Measurements from ENCODE around the gene ZCCHC8. TPM values are rescaled to one million over a fixed set of nuclear protein-coding genes. Genes with fewer than 3 reads are reported as not detected.

Gene ZCCHC8
- total and polyA plus RNA-seq, 2 of the 8 experiments (the other 6 are each of a cell fraction or from before 2014, with no cell fraction given) = 13.8 to 28.9 TPM

GRCh38 chr12:122481861-122482260 lies 18.9 kb downstream of the ZCCHC8 start:
- H3K9ac ChIP-seq (replicated peaks in 1 of 4; ENCODE audit: extremely low read depth in 1 of 4, low read depth in 3 of 4, low read length in 3 of 4) = no peak overlapping the region
- no peaks in the 10 kb centered on the region for H4K20me1 ChIP-seq (replicated peaks in 1 of 2; ENCODE audit: control insufficient read depth in 1 of 2, insufficient read depth in 2 of 2, low read length in 2 of 2)
- no peak for FAIRE-seq
- 91 to 100% methylated on average over 2 to 6 of the region's 6 CpGs for WGBS, 2 experiments (ENCODE audit: extremely low coverage in 1 of 2, insufficient coverage in 1 of 2, insufficient read length in 1 of 2, insufficient replicate concordance in 2 of 2, low coverage in 1 of 2, low lambda C conversion rate in 2 of 2, missing lambda C conversion rate in 1 of 2)
- peaks cover 7 to 85% (median 49%) of the 10 kb centered on the region in 4 experiments for H3K36me3 ChIP-seq (ENCODE audit: control insufficient read depth in 2 of 4, insufficient read depth in 4 of 4, low read length in 3 of 4)
- H2BK12ac ChIP-seq (ENCODE audit: low read depth, low read length) = no peak overlapping the region
- H3K79me2 ChIP-seq (ENCODE audit: control insufficient read depth in 1 of 2, insufficient read depth in 2 of 2, low read length in 2 of 2) = no peaks in the 10 kb centered on the region
- H2AK5ac ChIP-seq (ENCODE audit: low read depth, low read length) = no peak overlapping the region
- H3K56ac ChIP-seq (replicated peaks; ENCODE audit: insufficient read length, low read depth, low read length) = no peak overlapping the region
- no peaks in the 10 kb centered on the region for H3K9me3 ChIP-seq (ENCODE audit: insufficient read depth in 2 of 2, low read depth in 1 of 2, low read length in 1 of 2)
- no peaks in the 10 kb centered on the region for H3K79me1 ChIP-seq (ENCODE audit: low read depth, low read length)
- no peak overlapping the region for H3K4ac ChIP-seq (replicated peaks; ENCODE audit: insufficient read length, low read depth, low read length)
- no peaks in the 10 kb centered on the region for H3K23me2 ChIP-seq (ENCODE audit: low read depth, low read length)
- ChIA-PET POLR2A (ENCODE audit: partially characterized antibody) (no interaction called here), CTCF (ENCODE audit: partially characterized antibody) (no interaction called here)
- no peak for DNase-seq (ENCODE audit: low read depth in 1 of 2, low spot score in 2 of 2)
- no peaks in the 10 kb centered on the region for H3K27me3 ChIP-seq (replicated peaks in 1 of 4; ENCODE audit: control insufficient read depth in 3 of 4, extremely low read depth in 1 of 4, insufficient read depth in 3 of 4, low read length in 3 of 4)
- H2BK120ac ChIP-seq (replicated peaks; ENCODE audit: low read depth, low read length) = no peak overlapping the region
- no peak overlapping the region for H4K91ac ChIP-seq (replicated peaks; ENCODE audit: insufficient read length, low read length)
- no peak overlapping the region for H2BK5ac ChIP-seq (ENCODE audit: low read depth, low read length)
- H2BK15ac ChIP-seq (ENCODE audit: low read length) = no peak overlapping the region
- H3K18ac ChIP-seq (ENCODE audit: extremely low read depth, low read length) = no peak overlapping the region
- H2BK20ac ChIP-seq (ENCODE audit: low read length) = no peak overlapping the region
- no peak overlapping the region for H3K23ac ChIP-seq (ENCODE audit: insufficient read length)
- no peaks in the 10 kb centered on the region for H3K4me1 ChIP-seq (replicated peaks in 1 of 4; ENCODE audit: control insufficient read depth in 3 of 4, insufficient read depth in 4 of 4, low read length in 3 of 4)
- H3K4me2 ChIP-seq (ENCODE audit: insufficient read depth in 1 of 2, low read depth in 2 of 2, low read length in 2 of 2) = no peak overlapping the region
- no peak overlapping the region for H3K27ac ChIP-seq (ENCODE audit: low read depth, low read length)
- H4K5ac ChIP-seq (ENCODE audit: insufficient read length, low read depth, low read length) = no peak overlapping the region
- no peak overlapping the region for H3K14ac ChIP-seq (ENCODE audit: insufficient read length)
- H3K4me3 ChIP-seq (ENCODE audit: extremely low read depth in 1 of 4, insufficient read depth in 2 of 4, low read depth in 3 of 4, low read length in 4 of 4) = no peak overlapping the region
- no peak overlapping the region for H2AFZ ChIP-seq (ENCODE audit: low read length)
- no peak overlapping the region for H4K8ac ChIP-seq (ENCODE audit: extremely low read depth, insufficient read depth, low read length)
- no peak for TF ChIP-seq SAP30 (IDR thresholded peaks at IDR 0.05; ENCODE audit: insufficient read depth, insufficient replicate concordance, low read length)

All from H1 (cell line).